Loucy (cell line): ENCODE results near the gene ETS2.
A peak's percentile ranks its signal among the peaks of the same experiment; 100 is the strongest.

Experiments
- H2AFZ ChIP-seq: fragments of 200-600 bp; sonication (generic); 2 replicates; pipeline ENCODE4 v1.6.0; 2016; ENCODE audit warnings: antibody characterized with exemption, mild to moderate bottlenecking, low read length, moderate library complexity
- H3F3A ChIP-seq: fragments of 200-600 bp; 2 replicates; pipeline ENCODE4 v1.6.0; 2016; ENCODE audit warnings: antibody characterized with exemption, low read depth, mild to moderate bottlenecking
- H3K27me3 ChIP-seq: fragments of 200-600 bp; sonication (generic); 2 replicates; pipeline ENCODE4 v1.6.1; 2014; ENCODE audit warnings: low read length, mild to moderate bottlenecking; ENCODE audit not compliant: insufficient read depth, poor library complexity, severe bottlenecking
- H3K36me3 ChIP-seq: fragments of 200-600 bp; sonication (generic); 2 replicates; pipeline ENCODE4 v1.6.1; 2016; ENCODE audit warnings: low read length; ENCODE audit not compliant: insufficient read depth
- H3K4me1 ChIP-seq: fragments of 200-600 bp; sonication (generic); 2 replicates; pipeline ENCODE4 v1.5.1; 2014; ENCODE audit warnings: low read length, mild to moderate bottlenecking; ENCODE audit not compliant: insufficient read depth, poor library complexity, severe bottlenecking
- H3K4me2 ChIP-seq: fragments of 200-600 bp; sonication (generic); 2 replicates; pipeline ENCODE4 v1.6.0; 2014; ENCODE audit warnings: antibody characterized with exemption, low read length, low read depth, mild to moderate bottlenecking; ENCODE audit not compliant: poor library complexity, severe bottlenecking
- H3K4me3 ChIP-seq: fragments of 200-600 bp; sonication (generic); 2 replicates; pipeline ENCODE4 v1.5.1; 2014; ENCODE audit warnings: low read length, mild to moderate bottlenecking, mixed read lengths; ENCODE audit not compliant: poor library complexity, severe bottlenecking
- H3K79me2 ChIP-seq: fragments of 200-600 bp; sonication (generic); 2 replicates; pipeline ENCODE4 v1.6.1; 2014; ENCODE audit warnings: low read length; ENCODE audit not compliant: insufficient read depth
- H3K9ac ChIP-seq: fragments of 200-600 bp; sonication (generic); 2 replicates; pipeline ENCODE4 v1.6.0; 2014; ENCODE audit warnings: mild to moderate bottlenecking, low read depth, low read length, moderate library complexity; ENCODE audit not compliant: poor library complexity, severe bottlenecking
- H3K9me2 ChIP-seq: fragments of 200-600 bp; sonication (generic); replicated peaks from 2 replicates; pipeline ENCODE4 v1.6.1; 2016; ENCODE audit warnings: low read depth, low read length, mixed read lengths
- H3K9me3 ChIP-seq: fragments of 200-600 bp; sonication (generic); 2 replicates; pipeline ENCODE4 v1.6.1; 2014; ENCODE audit warnings: mild to moderate bottlenecking, antibody characterized with exemption, low read length, low read depth; ENCODE audit not compliant: insufficient read depth
- H4K20me1 ChIP-seq: fragments of 200-600 bp; sonication (generic); 2 replicates; pipeline ENCODE4 v1.6.0; 2014; ENCODE audit warnings: antibody characterized with exemption, low read length, mild to moderate bottlenecking; ENCODE audit not compliant: insufficient read depth, poor library complexity, severe bottlenecking
- EZH2phosphoT487 ChIP-seq: fragments of 200-600 bp; IDR thresholded peaks from 2 replicates; pipeline ENCODE4 v1.6.1; 2018; ENCODE audit warnings: antibody characterized with exemption, mild to moderate bottlenecking, moderate library complexity, borderline replicate concordance
- TF ChIP-seq, protein P1 (sequence below): fragments of 200-600 bp; sonication (generic); conservative IDR thresholded peaks from 2 replicates; pipeline ENCODE4 v1.5.1; 2014; ENCODE audit warnings: mild to moderate bottlenecking, antibody characterized with exemption, low read length

Gene ETS2

DNA sequence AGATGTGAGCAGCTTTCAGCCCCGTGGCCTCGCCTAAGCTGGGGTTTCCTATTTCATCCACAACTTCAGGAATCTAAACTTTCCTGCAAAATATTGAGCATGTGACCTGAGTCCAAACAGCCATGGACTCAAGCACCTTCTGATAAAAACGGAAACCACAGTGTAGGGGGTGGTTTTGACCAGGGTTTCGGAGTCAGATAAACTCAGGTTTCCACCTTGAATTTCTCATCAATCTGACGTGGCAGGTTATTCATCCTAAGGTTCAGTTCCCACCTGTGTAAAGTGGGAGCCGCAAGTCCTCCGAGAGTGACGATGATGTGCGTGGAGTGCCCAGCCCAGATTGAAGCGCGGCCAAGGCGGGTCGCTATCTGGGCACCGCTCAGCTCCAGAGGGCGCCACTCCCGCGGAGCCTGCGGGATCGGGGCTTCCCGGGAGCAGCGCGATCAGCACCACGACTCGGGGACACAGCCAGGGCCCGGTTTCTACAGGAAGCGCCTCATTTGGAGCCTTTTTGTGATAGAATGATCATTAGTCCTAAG lies 871 bp upstream of the ETS2 start:
- Histone ChIP-seq H3K9me3 (no peaks in the 10 kb centered on the region), H3K9ac (peak overlapping the region; percentile 89), H3K79me2 (peaks cover 52% of the 10 kb centered on the region), H3K36me3 (no peaks in the 10 kb centered on the region), H3F3A (no peaks in the 10 kb centered on the region), H3K4me2 (peak overlapping the region; percentile 83), H4K20me1 (peaks cover 38% of the 10 kb centered on the region), H2AFZ (peak overlapping the region; percentile 72), H3K9me2 (no peaks in the 10 kb centered on the region), H3K27me3 (no peaks in the 10 kb centered on the region), H3K4me1 (peaks cover 40% of the 10 kb centered on the region), H3K4me3 (peak overlapping the region; percentile 93)
- no peak for TF ChIP-seq EZH2phosphoT487
- TF ChIP-seq, protein P1, sequence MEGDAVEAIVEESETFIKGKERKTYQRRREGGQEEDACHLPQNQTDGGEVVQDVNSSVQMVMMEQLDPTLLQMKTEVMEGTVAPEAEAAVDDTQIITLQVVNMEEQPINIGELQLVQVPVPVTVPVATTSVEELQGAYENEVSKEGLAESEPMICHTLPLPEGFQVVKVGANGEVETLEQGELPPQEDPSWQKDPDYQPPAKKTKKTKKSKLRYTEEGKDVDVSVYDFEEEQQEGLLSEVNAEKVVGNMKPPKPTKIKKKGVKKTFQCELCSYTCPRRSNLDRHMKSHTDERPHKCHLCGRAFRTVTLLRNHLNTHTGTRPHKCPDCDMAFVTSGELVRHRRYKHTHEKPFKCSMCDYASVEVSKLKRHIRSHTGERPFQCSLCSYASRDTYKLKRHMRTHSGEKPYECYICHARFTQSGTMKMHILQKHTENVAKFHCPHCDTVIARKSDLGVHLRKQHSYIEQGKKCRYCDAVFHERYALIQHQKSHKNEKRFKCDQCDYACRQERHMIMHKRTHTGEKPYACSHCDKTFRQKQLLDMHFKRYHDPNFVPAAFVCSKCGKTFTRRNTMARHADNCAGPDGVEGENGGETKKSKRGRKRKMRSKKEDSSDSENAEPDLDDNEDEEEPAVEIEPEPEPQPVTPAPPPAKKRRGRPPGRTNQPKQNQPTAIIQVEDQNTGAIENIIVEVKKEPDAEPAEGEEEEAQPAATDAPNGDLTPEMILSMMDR, result peak; percentile 72

DNA sequence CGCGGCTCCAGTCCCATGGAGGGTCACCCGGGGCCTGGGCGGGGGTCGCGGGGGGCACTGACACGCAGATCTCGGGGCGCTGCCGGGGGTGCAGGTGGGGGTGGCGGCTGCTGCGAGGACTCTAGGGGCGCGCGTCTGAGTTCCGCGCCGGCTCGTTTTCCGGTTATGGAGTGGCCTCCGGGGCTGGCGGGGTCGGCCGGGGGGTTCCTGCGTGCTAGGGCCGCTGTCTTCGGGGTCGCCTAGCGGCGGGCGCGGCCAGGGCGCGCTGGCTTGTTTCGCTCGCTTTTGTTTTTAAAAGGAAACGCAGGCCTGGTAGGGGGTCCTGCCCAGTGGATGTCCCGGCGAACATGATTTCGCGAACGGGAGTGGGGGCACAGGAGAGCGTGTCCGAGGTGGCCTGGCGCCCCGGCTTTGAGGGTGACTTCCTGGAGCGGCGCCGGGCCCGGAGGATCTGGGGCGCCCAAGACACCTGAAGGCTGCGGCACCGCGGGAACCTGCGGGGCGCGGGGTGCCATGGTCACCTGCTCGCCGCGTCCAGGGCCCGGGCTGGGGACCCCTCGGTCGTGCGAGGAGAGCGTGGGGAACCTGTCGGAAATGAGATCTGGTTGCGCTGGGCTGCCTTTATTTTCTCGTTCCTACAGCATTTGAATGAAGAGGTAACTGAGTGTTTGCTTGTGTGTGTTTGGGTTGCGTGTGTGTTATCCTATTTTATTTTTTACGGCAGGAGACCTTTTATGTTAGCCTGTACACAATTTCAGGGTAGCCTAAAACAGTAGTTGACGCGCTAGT lies 618 bp downstream of the ETS2 start:
- H3K27me3 ChIP-seq, result no peaks in the 10 kb centered on the region
- H3K79me2 ChIP-seq, result peaks cover 67% of the 10 kb centered on the region
- peaks cover 54% of the 10 kb centered on the region for H3K4me1 ChIP-seq
- TF ChIP-seq EZH2phosphoT487, result no peak
- TF ChIP-seq, protein P1, result no peak; the same call in 1 of the 2 replicates
- H2AFZ ChIP-seq, result peak overlapping the region; percentile 27; the same call in 1 of the 2 replicates
- H3F3A ChIP-seq, result no peaks in the 10 kb centered on the region
- peak overlapping the region; percentile 83 for H3K4me2 ChIP-seq
- H3K9ac ChIP-seq, result peak overlapping the region; percentile 89
- H3K4me3 ChIP-seq, result peak overlapping the region; percentile 93
- no peaks in the 10 kb centered on the region for H3K9me3 ChIP-seq
- H3K9me2 ChIP-seq, result no peaks in the 10 kb centered on the region
- H4K20me1 ChIP-seq, result peaks cover 51% of the 10 kb centered on the region
- peaks cover 2% of the 10 kb centered on the region; the same call in 1 of the 2 replicates for H3K36me3 ChIP-seq

DNA sequence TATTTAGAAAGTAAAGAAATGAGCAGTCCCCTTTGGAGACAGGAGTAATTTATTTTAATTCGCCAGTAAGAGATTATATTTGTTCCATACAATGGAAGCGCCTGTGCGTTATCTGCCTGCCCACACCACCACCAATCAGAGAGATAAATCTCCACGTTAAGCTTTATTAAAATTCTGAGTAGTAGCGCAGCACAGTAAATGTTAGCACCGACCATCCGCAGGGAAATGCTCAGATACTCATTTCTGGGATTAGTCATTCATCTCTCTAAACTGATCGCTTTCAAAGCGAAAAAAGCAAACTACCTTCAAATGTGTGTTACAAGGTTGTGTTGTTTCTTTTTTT lies 1.2 kb downstream of the ETS2 start:
- no peaks in the 10 kb centered on the region for H3K9me3 ChIP-seq
- no peaks in the 10 kb centered on the region for H3K27me3 ChIP-seq
- peaks cover 60% of the 10 kb centered on the region for H3K4me1 ChIP-seq
- H3K36me3 ChIP-seq, result peaks cover 7% of the 10 kb centered on the region; the same call in 1 of the 2 replicates
- peak overlapping the region; percentile 89 for H3K9ac ChIP-seq
- H3F3A ChIP-seq, result no peaks in the 10 kb centered on the region
- H3K9me2 ChIP-seq, result no peaks in the 10 kb centered on the region
- H4K20me1 ChIP-seq, result peaks cover 51% of the 10 kb centered on the region
- TF ChIP-seq EZH2phosphoT487, result no peak
- TF ChIP-seq, protein P1, result no peak
- H3K79me2 ChIP-seq, result peaks cover 73% of the 10 kb centered on the region
- H3K4me3 ChIP-seq, result peak overlapping the region; percentile 93
- H3K4me2 ChIP-seq, result peak overlapping the region; percentile 83
- H2AFZ ChIP-seq, result no peak overlapping the region
